T-helper 9 cell (primary cell): ENCODE results near the gene TBRG4.

Source experiments
- DNase-seq: peaks from one replicate; pipeline ENCODE4 v3.0.0-alpha.2; 2020

Gene TBRG4

DNA sequence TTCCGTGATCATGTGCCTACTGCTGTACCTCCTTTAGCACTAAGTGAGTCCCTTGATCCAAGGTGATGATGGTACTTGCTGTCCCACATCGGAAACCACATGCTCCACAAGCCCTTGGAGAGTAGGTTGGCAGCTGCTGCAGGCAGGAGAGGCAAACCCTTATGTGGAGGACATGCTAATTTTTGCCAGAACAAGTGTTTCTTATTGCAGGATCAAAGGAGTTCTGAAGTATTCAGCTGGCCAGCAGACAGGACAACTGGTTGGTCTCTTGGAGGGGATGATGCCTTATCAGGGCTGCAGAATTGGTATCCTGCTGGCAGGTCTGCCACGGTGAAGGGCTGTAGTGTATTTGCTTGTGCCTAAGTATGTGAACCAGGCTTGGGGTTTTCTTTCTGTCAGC lies 59.5 kb downstream of the TBRG4 start:
- no peak for DNase-seq

GRCh38 chr7:45050198-45050597 lies 61.3 kb downstream of the TBRG4 start:
- no peak for DNase-seq
